ENCODE data around the gene PEDS1. TPM values are rescaled to one million over a fixed set of nuclear protein-coding genes. Genes with fewer than 3 reads are reported as not detected.
A peak's percentile ranks its signal among the peaks of the same experiment; 100 is the strongest.

The PEDS1 gene
- total and polyA plus RNA-seq, 2 of the 13 experiments (the other 11 are each of a cell fraction or from before 2014, with no cell fraction given), result 30.5 to 93.9 TPM

DNA sequence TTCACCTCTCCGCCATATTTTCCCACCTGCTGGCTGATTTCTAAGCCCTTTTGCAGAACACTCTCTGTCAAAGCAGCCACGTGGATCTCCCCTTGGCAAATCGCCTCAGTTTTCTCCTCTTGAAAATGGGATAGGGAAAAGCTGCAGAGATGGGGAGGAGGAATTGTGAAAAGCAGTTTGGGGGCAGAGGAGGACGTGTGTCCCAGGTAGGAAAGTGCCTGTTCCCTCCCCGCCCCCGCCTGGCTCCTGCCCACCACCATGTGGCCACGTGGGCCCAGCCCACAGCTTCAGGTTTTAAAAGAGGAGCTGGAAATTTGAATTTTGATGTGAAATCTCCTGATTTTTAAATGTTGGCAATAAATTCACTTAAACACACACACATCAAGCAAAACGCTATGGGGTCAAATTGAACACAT, 33.5 kb upstream of the PEDS1 start (continued):
- TF ChIP-seq LCORL (IDR thresholded peaks at IDR 0.05) (no peak), LCORL (CRISPR knock-in tag; IDR thresholded peaks at IDR 0.05) (no peak; the same call in 1 of the 2 replicates), ZNF335 (CRISPR knock-in tag; IDR thresholded peaks at IDR 0.05) (no peak), ZNF350 (CRISPR knock-in tag; IDR thresholded peaks at IDR 0.05; ENCODE audit: borderline replicate concordance, low read depth) (no peak), ZNF441 (CRISPR knock-in tag; IDR thresholded peaks at IDR 0.05; ENCODE audit: borderline replicate concordance) (0 out of 2 replicates have a peak, but pooled peaks have one; percentile 9), IRX3 (CRISPR knock-in tag; IDR thresholded peaks at IDR 0.05; ENCODE audit: borderline replicate concordance, low read depth) (0 out of 2 replicates have a peak, but pooled peaks have one; percentile 22), ZBTB7B (CRISPR knock-in tag; IDR thresholded peaks at IDR 0.05) (0 out of 2 replicates have a peak, but pooled peaks have one; percentile 9), MEIS1 (CRISPR knock-in tag; IDR thresholded peaks at IDR 0.05; ENCODE audit: borderline replicate concordance) (0 out of 2 replicates have a peak, but pooled peaks have one; percentile 46), ZFP1 (CRISPR knock-in tag; IDR thresholded peaks at IDR 0.05) (no peak), STAT6 (CRISPR knock-in tag; IDR thresholded peaks at IDR 0.05; ENCODE audit: borderline replicate concordance) (no peak), DR1 (CRISPR knock-in tag; IDR thresholded peaks at IDR 0.05) (no peak), NFKBIZ (CRISPR knock-in tag; IDR thresholded peaks at IDR 0.05) (no peak), SIN3A (IDR thresholded peaks at IDR 0.05; ENCODE audit: borderline replicate concordance, low read depth, low read length) (no peak), MXI1 (IDR thresholded peaks at IDR 0.05; ENCODE audit: borderline replicate concordance, low read depth, low read length) (peak; percentile 45; the same call in 1 of the 3 replicates), ZNF878 (CRISPR knock-in tag; IDR thresholded peaks at IDR 0.05) (peak; percentile 79; the same call in 1 of the 2 replicates), ZNF629 (CRISPR knock-in tag; conservative IDR thresholded peaks at IDR 0.05) (peak; percentile 82), ZSCAN5A (CRISPR knock-in tag; IDR thresholded peaks at IDR 0.05; ENCODE audit: borderline replicate concordance) (peak; percentile 66; the same call in 1 of the 2 replicates), FOXO1 (CRISPR knock-in tag; IDR thresholded peaks at IDR 0.05) (no peak), ZNF678 (CRISPR knock-in tag; IDR thresholded peaks at IDR 0.05) (peak; percentile 56; the same call in 1 of the 2 replicates), TOPORS (CRISPR knock-in tag; IDR thresholded peaks at IDR 0.05) (0 out of 2 replicates have a peak, but pooled peaks have one; percentile 22), MTA3 (CRISPR knock-in tag; IDR thresholded peaks at IDR 0.05) (no peak), ZC3H4 (CRISPR knock-in tag; IDR thresholded peaks at IDR 0.05; ENCODE audit: borderline replicate concordance) (0 out of 2 replicates have a peak, but pooled peaks have one; percentile 44)
- TF ChIP-seq, protein P1, sequence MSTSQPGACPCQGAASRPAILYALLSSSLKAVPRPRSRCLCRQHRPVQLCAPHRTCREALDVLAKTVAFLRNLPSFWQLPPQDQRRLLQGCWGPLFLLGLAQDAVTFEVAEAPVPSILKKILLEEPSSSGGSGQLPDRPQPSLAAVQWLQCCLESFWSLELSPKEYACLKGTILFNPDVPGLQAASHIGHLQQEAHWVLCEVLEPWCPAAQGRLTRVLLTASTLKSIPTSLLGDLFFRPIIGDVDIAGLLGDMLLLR (CRISPR knock-in tag; IDR thresholded peaks at IDR 0.05), result no peak
- TF ChIP-seq, protein P2, sequence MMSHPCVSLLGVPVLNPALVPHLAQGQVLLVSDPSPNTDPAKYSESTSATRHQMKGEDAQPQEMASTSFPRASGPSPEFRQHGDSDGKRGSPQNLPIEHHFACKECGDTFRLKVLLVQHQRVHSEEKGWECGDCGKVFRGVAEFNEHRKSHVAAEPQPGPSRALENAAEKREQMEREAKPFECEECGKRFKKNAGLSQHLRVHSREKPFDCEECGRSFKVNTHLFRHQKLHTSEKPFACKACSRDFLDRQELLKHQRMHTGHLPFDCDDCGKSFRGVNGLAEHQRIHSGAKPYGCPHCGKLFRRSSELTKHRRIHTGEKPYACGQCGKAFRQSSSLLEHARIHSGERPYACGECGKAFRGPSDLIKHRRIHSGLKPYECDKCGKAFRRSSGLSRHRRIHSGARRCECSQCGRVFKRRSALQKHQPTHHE (CRISPR knock-in tag; IDR thresholded peaks at IDR 0.05; ENCODE audit: borderline replicate concordance), result 0 out of 2 replicates have a peak, but pooled peaks have one; percentile 16
- TF ChIP-seq, protein P3, sequence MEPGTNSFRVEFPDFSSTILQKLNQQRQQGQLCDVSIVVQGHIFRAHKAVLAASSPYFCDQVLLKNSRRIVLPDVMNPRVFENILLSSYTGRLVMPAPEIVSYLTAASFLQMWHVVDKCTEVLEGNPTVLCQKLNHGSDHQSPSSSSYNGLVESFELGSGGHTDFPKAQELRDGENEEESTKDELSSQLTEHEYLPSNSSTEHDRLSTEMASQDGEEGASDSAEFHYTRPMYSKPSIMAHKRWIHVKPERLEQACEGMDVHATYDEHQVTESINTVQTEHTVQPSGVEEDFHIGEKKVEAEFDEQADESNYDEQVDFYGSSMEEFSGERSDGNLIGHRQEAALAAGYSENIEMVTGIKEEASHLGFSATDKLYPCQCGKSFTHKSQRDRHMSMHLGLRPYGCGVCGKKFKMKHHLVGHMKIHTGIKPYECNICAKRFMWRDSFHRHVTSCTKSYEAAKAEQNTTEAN (CRISPR knock-in tag; conservative IDR thresholded peaks at IDR 0.05), result no peak

Measured in HepG2 (cell line).